Panc1 (cell line): ENCODE data around the gene RLN3. TPM values are rescaled to one million over a fixed set of nuclear protein-coding genes. Genes with fewer than 3 reads are reported as not detected.

ENCODE experiments used
- ATAC-seq: fragments of 200-7000 bp; cut with Tn5 transposase; 2 replicates; pipeline ENCODE4 v1.9.1; 2020; ENCODE audit warnings: mild to moderate bottlenecking, moderate library complexity
- BruUV-seq: library from RNA; stranded (reverse); fragments of 400-500 nt; replicated peaks from 2 replicates; lab custom pipeline; 2021; lab: Mats Ljungman, UMichigan
- CTCF ChIA-PET: fragments of 300-600 bp; sonication (Branson Sonifier 250); formaldehyde crosslinking; loops from one replicate; lab custom pipeline; 2022; ENCODE audit warnings: antibody characterized with exemption; lab: Charles Lee
- POLR2A ChIA-PET: fragments of 300-600 bp; sonication (Branson Sonifier 250); formaldehyde crosslinking; loops from one replicate; lab custom pipeline; 2022; ENCODE audit warnings: antibody characterized with exemption; lab: Charles Lee
- DNase-seq: peaks from one replicate; pipeline ENCODE4 v3.0.0-alpha.2; 2010; ENCODE audit warnings: low read depth, low spot score
- H3K27ac ChIP-seq: 2 replicates; pipeline ENCODE4 v1.5.1; 2011; ENCODE audit warnings: mild to moderate bottlenecking, low read length, inconsistent platforms
- H3K27me3 ChIP-seq: fragments of 200-500 bp; sonication (Bioruptor generic); 2 replicates; pipeline ENCODE4 v1.6.0; 2014; ENCODE audit warnings: low read length, inconsistent platforms; ENCODE audit not compliant: control insufficient read depth, insufficient read depth
- H3K36me3 ChIP-seq: fragments of 200-500 bp; sonication (Bioruptor generic); 2 replicates; pipeline ENCODE4 v1.5.1; 2014; ENCODE audit warnings: inconsistent platforms, mild to moderate bottlenecking, low read length, moderate library complexity; ENCODE audit not compliant: control insufficient read depth, insufficient read depth
- H3K4me1 ChIP-seq: 2 replicates; pipeline ENCODE4 v1.5.1; 2011; ENCODE audit warnings: inconsistent platforms, mild to moderate bottlenecking, low read length, moderate library complexity; ENCODE audit not compliant: control insufficient read depth, insufficient read depth
- H3K4me3 ChIP-seq, 2 experiments: 2 replicates each; pipeline ENCODE4 v1.5.1; 2011 to 2012; ENCODE audit warnings: low read depth in 2 of 2, low read length in 2 of 2, mild to moderate bottlenecking in 2 of 2, inconsistent platforms in 1 of 2, moderate library complexity in 1 of 2
- H3K9me3 ChIP-seq: fragments of 200-500 bp; sonication (Bioruptor generic); 2 replicates; pipeline ENCODE4 v1.5.1; 2014; ENCODE audit warnings: low read depth, mild to moderate bottlenecking, inconsistent platforms, low read length, moderate library complexity; ENCODE audit not compliant: control insufficient read depth, insufficient read depth
- POLR2AphosphoS5 ChIP-seq: IDR thresholded peaks from 2 replicates; pipeline ENCODE4 v1.6.1; 2012; ENCODE audit warnings: mild to moderate bottlenecking, low read depth, low read length, moderate library complexity
- SIN3A ChIP-seq: IDR thresholded peaks from 2 replicates; pipeline ENCODE4 v1.6.1; 2012; ENCODE audit warnings: low read depth, mild to moderate bottlenecking, low read length, moderate library complexity, borderline replicate concordance; ENCODE audit not compliant: insufficient read depth
- TCF7L2 ChIP-seq: IDR thresholded peaks from 2 replicates; pipeline ENCODE4 v1.6.1; 2011; ENCODE audit warnings: mild to moderate bottlenecking, low read depth, low read length, inconsistent platforms
- in situ Hi-C: cut with HindIII; loops from 2 replicates; pipeline ENCODE4 v1.10.0; 2016; ENCODE audit warnings: low sequenced_read_pairs, low pct_unique_long_range_greater_than_20kb
- intact Hi-C: fragments of 100-400 bp; cut with micrococcal nuclease; formaldehyde crosslinking; loops from one replicate; pipeline ENCODE4 v1.10.0; 2022; ENCODE audit not compliant: unreplicated experiment
- total RNA-seq: library from RNA; stranded (reverse); gene quantifications from one replicate; pipeline ENCODE4 v1.2.1, GENCODE V29; 2021; ENCODE audit not compliant: unreplicated experiment
- TF ChIP-seq, protein P1 (sequence below): fragments of 450-650 bp; IDR thresholded peaks from 2 replicates; pipeline ENCODE4 v1.5.1; 2017; ENCODE audit warnings: mild to moderate bottlenecking
- TF ChIP-seq, protein P2 (sequence below), 2 experiments: IDR thresholded peaks; 2 replicates each; pipeline ENCODE4 v1.6.1; 2011 to 2012; ENCODE audit warnings: low read depth in 2 of 2, control low read depth in 1 of 2, low read length in 1 of 2, mild to moderate bottlenecking in 1 of 2, moderate library complexity in 1 of 2; ENCODE audit not compliant: insufficient read depth in 1 of 2

RLN3 gene
- total RNA-seq, 1 experiment from 2014 or later = not detected

DNA sequence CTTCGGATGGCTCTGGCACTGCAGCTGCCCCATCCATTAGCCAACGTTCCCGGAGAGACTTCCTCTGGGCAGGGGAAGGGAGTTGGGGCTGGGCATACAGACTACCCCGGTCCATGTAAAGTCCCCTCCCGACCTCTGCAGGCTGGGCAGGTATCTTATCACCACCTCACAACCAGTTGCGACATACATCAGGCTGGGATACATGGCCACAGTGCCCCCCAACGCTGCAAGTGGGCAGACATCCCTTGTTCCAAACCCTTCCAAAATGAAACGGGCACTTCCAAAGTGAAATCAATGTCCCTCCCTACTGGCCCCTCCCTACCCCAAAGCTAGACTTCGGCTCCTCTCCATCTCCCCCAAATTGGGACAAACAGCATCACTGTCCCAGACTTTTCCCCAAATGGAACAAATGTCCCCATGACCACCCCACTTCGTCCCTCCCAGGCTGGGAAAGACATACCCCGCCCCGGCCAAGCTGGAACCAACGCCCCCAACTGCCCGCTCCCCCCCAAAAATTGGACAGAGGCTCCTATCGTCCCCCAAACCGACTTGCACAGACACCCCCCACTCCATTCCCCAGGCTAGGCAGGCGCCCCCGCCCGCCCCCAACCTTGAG, 28.9 kb downstream of the RLN3 start:
- DNase-seq (no peak), ATAC-seq (no peak)
- Histone ChIP-seq H3K9me3 (no peaks in the 10 kb centered on the region), H3K27me3 (no peaks in the 10 kb centered on the region), H3K4me1 (peaks cover 5% of the 10 kb centered on the region; the same call in 1 of the 2 replicates), H3K27ac (no peak overlapping the region), H3K36me3 (no peaks in the 10 kb centered on the region), H3K4me3 (peak overlapping the region in 1 of 2 experiments; percentile 24; a peak in 2 of 4 replicates)
- in situ Hi-C loops (no loop called here), intact Hi-C loops (no loop called here)
- no TSS peak for BruUV-seq
- TF ChIP-seq, protein P1, sequence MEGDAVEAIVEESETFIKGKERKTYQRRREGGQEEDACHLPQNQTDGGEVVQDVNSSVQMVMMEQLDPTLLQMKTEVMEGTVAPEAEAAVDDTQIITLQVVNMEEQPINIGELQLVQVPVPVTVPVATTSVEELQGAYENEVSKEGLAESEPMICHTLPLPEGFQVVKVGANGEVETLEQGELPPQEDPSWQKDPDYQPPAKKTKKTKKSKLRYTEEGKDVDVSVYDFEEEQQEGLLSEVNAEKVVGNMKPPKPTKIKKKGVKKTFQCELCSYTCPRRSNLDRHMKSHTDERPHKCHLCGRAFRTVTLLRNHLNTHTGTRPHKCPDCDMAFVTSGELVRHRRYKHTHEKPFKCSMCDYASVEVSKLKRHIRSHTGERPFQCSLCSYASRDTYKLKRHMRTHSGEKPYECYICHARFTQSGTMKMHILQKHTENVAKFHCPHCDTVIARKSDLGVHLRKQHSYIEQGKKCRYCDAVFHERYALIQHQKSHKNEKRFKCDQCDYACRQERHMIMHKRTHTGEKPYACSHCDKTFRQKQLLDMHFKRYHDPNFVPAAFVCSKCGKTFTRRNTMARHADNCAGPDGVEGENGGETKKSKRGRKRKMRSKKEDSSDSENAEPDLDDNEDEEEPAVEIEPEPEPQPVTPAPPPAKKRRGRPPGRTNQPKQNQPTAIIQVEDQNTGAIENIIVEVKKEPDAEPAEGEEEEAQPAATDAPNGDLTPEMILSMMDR = no peak
- TF ChIP-seq, protein P2, sequence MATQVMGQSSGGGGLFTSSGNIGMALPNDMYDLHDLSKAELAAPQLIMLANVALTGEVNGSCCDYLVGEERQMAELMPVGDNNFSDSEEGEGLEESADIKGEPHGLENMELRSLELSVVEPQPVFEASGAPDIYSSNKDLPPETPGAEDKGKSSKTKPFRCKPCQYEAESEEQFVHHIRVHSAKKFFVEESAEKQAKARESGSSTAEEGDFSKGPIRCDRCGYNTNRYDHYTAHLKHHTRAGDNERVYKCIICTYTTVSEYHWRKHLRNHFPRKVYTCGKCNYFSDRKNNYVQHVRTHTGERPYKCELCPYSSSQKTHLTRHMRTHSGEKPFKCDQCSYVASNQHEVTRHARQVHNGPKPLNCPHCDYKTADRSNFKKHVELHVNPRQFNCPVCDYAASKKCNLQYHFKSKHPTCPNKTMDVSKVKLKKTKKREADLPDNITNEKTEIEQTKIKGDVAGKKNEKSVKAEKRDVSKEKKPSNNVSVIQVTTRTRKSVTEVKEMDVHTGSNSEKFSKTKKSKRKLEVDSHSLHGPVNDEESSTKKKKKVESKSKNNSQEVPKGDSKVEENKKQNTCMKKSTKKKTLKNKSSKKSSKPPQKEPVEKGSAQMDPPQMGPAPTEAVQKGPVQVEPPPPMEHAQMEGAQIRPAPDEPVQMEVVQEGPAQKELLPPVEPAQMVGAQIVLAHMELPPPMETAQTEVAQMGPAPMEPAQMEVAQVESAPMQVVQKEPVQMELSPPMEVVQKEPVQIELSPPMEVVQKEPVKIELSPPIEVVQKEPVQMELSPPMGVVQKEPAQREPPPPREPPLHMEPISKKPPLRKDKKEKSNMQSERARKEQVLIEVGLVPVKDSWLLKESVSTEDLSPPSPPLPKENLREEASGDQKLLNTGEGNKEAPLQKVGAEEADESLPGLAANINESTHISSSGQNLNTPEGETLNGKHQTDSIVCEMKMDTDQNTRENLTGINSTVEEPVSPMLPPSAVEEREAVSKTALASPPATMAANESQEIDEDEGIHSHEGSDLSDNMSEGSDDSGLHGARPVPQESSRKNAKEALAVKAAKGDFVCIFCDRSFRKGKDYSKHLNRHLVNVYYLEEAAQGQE (IDR thresholded peaks at IDR 0.05; ENCODE audit: insufficient read depth in 1 of 2, low read depth in 2 of 2, low read length in 1 of 2) = no peak
- TF ChIP-seq TCF7L2 (no peak), POLR2AphosphoS5 (no peak), SIN3A (no peak)
- ChIA-PET POLR2A (no interaction called here), CTCF (interaction anchor here (0.6 to 0.7 kb wide), 2 partner anchors 155 to 232 kb away, joined by 4 read pairs; no protein-coding TSS in a partner anchor)

DNA sequence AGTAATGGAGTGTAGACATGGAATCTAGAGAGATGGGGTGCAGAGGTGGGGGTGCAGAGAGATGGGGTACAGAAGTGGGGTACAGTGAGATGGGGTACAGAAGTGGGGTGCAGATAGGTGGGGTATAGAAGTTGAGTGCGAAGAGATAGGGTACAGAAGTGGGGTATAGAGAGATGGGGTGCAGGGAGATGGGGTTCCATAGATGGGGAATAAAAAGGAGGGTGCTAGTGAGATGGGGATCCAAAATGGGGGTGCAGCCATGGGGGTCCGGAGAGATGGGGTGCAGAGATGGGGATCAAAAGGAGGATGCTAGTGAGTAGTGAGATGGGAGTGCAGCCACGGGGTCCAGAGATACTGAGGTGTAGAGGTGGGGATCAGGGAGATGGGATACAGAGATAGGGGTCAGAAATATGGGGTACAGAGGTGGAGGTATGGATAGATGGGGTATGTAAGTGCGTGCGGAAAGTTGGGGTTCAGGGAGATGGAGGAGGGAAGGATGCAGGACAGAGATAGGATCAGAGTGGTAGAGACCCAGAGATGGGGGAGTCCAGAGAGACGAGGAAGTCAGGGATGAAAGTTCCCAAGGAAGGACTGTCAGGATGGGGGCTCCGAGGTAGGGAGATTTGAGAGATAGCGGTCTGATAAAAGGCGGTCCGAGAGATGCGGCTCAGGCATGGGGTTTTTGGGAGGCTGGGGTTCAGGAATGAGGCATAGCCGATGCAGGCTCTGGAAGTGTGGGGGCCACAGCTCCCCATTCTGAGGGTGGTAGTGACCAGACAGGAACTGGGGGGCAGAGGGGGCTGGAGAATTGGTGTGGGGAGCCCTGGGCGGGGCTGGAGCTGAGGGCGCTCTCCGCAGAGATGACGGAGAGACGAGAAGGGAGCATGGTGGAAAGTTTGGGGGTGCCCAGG, 30.5 kb downstream of the RLN3 start:
- Histone ChIP-seq H3K4me3 (peak overlapping the region; percentile 32 to 47), H3K27ac (no peak overlapping the region), H3K27me3 (no peaks in the 10 kb centered on the region), H3K36me3 (no peaks in the 10 kb centered on the region), H3K4me1 (peaks cover 5% of the 10 kb centered on the region; the same call in 1 of the 2 replicates), H3K9me3 (no peaks in the 10 kb centered on the region)
- DNase-seq (no peak), ATAC-seq (no peak)
- BruUV-seq = no TSS peak
- POLR2A ChIA-PET = no interaction called here
- TF ChIP-seq SIN3A = no peak
- TF ChIP-seq, protein P2 (IDR thresholded peaks at IDR 0.05; ENCODE audit: insufficient read depth in 1 of 2, low read depth in 2 of 2, low read length in 1 of 2) = no peak
- TF ChIP-seq, protein P1 = no peak
- TF ChIP-seq TCF7L2 = no peak
- TF ChIP-seq POLR2AphosphoS5 = no peak
- intact Hi-C loops = no loop called here
- CTCF ChIA-PET = interaction anchor here (0.6 kb wide), 1 partner anchor 71 kb away, joined by 7 read pairs; no protein-coding TSS in a partner anchor
- in situ Hi-C loops = no loop called here
